Mesothelial cell of epicardium (in vitro differentiated cells): ENCODE data around the gene RIPOR2. TPM values are rescaled to one million over a fixed set of nuclear protein-coding genes. Genes with fewer than 3 reads are reported as not detected.
"Not testable (repeated sequence)": the region's sequence is repeated elsewhere in the genome, so short reads cannot be mapped to it uniquely, and the experiment has no call there.

Experiments used
- DNase-seq, 2 experiments: peaks; one replicate each; pipeline ENCODE4 v3.0.0; 2021; ENCODE audit warnings: low spot score in 2 of 2; ENCODE audit not compliant: unreplicated experiment in 2 of 2
- H3K27ac Mint-ChIP-seq: 2 replicates; pipeline ENCODE4 v1.8.0; 2021; ENCODE audit warnings: mixed read lengths
- H3K27me3 Mint-ChIP-seq: 2 replicates; pipeline ENCODE4 v1.8.0; 2021; ENCODE audit warnings: low read depth, mixed read lengths
- H3K36me3 Mint-ChIP-seq: 2 replicates; pipeline ENCODE4 v1.8.0; 2021; ENCODE audit warnings: mixed read lengths
- H3K4me1 Mint-ChIP-seq: 2 replicates; pipeline ENCODE4 v1.8.0; 2021; ENCODE audit warnings: mixed read lengths
- H3K4me3 Mint-ChIP-seq: 2 replicates; pipeline ENCODE4 v1.8.0; 2021; ENCODE audit warnings: mild to moderate bottlenecking, moderate library complexity, mixed read lengths
- H3K9me3 Mint-ChIP-seq: 2 replicates; pipeline ENCODE4 v1.8.0; 2021; ENCODE audit warnings: mixed read lengths
- total RNA-seq: library from RNA; stranded (reverse); gene quantifications from 3 replicates; pipeline ENCODE4 v1.2.1, GENCODE V29; 2021
- TF ChIP-seq, protein P1 (sequence below): fragments of 200-600 bp; sonication (generic); IDR thresholded peaks from one replicate; pipeline ENCODE4 v1.5.0; 2021; ENCODE audit warnings: antibody characterized with exemption; ENCODE audit not compliant: unreplicated experiment

The RIPOR2 gene
- total RNA-seq, 1 donor from 2014 or later = 1.7 TPM

GRCh38 chr6:24760210-24760609 lies 175.6 kb downstream of the RIPOR2 start:
- peaks cover 4% of the 10 kb centered on the region for H3K4me1 Mint-ChIP-seq
- DNase-seq = no peak
- H3K27me3 Mint-ChIP-seq = no peaks in the 10 kb centered on the region
- H3K27ac Mint-ChIP-seq = no peak overlapping the region
- TF ChIP-seq, protein P1, sequence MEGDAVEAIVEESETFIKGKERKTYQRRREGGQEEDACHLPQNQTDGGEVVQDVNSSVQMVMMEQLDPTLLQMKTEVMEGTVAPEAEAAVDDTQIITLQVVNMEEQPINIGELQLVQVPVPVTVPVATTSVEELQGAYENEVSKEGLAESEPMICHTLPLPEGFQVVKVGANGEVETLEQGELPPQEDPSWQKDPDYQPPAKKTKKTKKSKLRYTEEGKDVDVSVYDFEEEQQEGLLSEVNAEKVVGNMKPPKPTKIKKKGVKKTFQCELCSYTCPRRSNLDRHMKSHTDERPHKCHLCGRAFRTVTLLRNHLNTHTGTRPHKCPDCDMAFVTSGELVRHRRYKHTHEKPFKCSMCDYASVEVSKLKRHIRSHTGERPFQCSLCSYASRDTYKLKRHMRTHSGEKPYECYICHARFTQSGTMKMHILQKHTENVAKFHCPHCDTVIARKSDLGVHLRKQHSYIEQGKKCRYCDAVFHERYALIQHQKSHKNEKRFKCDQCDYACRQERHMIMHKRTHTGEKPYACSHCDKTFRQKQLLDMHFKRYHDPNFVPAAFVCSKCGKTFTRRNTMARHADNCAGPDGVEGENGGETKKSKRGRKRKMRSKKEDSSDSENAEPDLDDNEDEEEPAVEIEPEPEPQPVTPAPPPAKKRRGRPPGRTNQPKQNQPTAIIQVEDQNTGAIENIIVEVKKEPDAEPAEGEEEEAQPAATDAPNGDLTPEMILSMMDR = no peak
- no peaks in the 10 kb centered on the region for H3K9me3 Mint-ChIP-seq
- no peak overlapping the region for H3K4me3 Mint-ChIP-seq
- H3K36me3 Mint-ChIP-seq = no peaks in the 10 kb centered on the region

GRCh38 chr6:24759718-24760117 lies 176.0 kb downstream of the RIPOR2 start:
- DNase-seq = no peak
- Mint-ChIP-seq H3K4me1 (peaks cover 4% of the 10 kb centered on the region), H3K36me3 (no peaks in the 10 kb centered on the region), H3K27ac (no peak overlapping the region), H3K27me3 (no peaks in the 10 kb centered on the region), H3K4me3 (no peak overlapping the region), H3K9me3 (no peaks in the 10 kb centered on the region)
- TF ChIP-seq, protein P1 = no peak

DNA sequence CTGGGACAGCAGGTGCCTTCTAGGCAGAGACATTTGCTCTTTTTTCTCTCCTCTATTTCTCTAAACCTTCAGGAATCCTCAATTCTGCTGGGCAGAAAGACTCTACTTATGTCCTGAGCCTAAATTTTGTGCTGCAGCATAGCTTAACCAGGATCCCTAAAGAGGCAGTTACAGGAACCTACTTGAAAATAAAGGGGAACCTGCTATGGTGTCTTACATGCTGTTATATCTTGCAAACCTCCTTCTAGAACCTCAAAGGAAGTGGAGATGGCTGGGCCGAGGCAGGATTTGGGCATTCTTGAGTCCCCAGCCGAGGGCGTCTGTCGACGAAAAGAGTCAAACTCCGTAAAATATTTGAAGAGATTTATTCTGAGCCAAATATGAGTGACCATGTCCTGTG lies 178.1 kb downstream of the RIPOR2 start:
- Mint-ChIP-seq H3K36me3 (no peaks in the 10 kb centered on the region), H3K4me1 (no peaks in the 10 kb centered on the region), H3K27ac (no peak overlapping the region), H3K4me3 (no peak overlapping the region), H3K9me3 (peaks cover 12% of the 10 kb centered on the region), H3K27me3 (no peaks in the 10 kb centered on the region)
- no peak for DNase-seq
- TF ChIP-seq, protein P1 = no peak

- H3K27ac Mint-ChIP-seq = no peak overlapping the region
These were observed 180.5 kb downstream of the RIPOR2 start for GRCh38 chr6:24755279-24755678.

GRCh38 chr6:24754378-24754777 lies 181.4 kb downstream of the RIPOR2 start:
- not testable (repeated sequence) for H3K4me1 Mint-ChIP-seq, H3K4me3 Mint-ChIP-seq, H3K36me3 Mint-ChIP-seq, H3K27me3 Mint-ChIP-seq, DNase-seq, H3K27ac Mint-ChIP-seq
- peaks cover 12% of the 10 kb centered on the region for H3K9me3 Mint-ChIP-seq

More at GRCh38 chr6:24755279-24755678, 180.5 kb downstream of the RIPOR2 start:
- no peaks in the 10 kb centered on the region for H3K27me3 Mint-ChIP-seq
- TF ChIP-seq, protein P1 = no peak
- H3K36me3 Mint-ChIP-seq = no peaks in the 10 kb centered on the region
- no peaks in the 10 kb centered on the region for H3K4me1 Mint-ChIP-seq
- DNase-seq = no peak
- H3K4me3 Mint-ChIP-seq = no peak overlapping the region
- peaks cover 12% of the 10 kb centered on the region for H3K9me3 Mint-ChIP-seq

Other genes starting within 250 kb of the RIPOR2 start
- 60.5 to 61.9 TPM (median 61.0 TPM) in 3 replicates for gene C6orf62, start 216.8 kb downstream of the RIPOR2 start, total RNA-seq
- 21.3 to 25.1 TPM (median 23.4 TPM) in 3 replicates for gene GMNN, start 161.0 kb downstream of the RIPOR2 start, total RNA-seq
- gene ARMH2, start 137.0 kb downstream of the RIPOR2 start, total RNA-seq = not detected in 3 replicates